ENCODE data around the gene PMM1. TPM values are rescaled to one million over a fixed set of nuclear protein-coding genes. Genes with fewer than 3 reads are reported as not detected.
"Not testable (repeated sequence)": the region's sequence is repeated elsewhere in the genome, so short reads cannot be mapped to it uniquely, and the experiment has no call there.

The PMM1 gene
- total and polyA plus RNA-seq, 8 donors, result 36.5 to 56.7 (median 50.5) TPM

- no peaks in the 10 kb centered on the region for H3K4me1 ChIP-seq
- peaks cover 0 to 52% of the 10 kb centered on the region in 2 donors for H3K36me3 ChIP-seq
- H3K4me3 ChIP-seq, result no peak overlapping the region
- H3K9me3 ChIP-seq, result no peaks in the 10 kb centered on the region
- H3K27me3 ChIP-seq, result no peaks in the 10 kb centered on the region
- no peak for TF ChIP-seq CTCF (IDR thresholded peaks at IDR 0.05)
- DNase-seq (peak in 1 of 4 donors; percentile 83), ATAC-seq (peak; percentile 21)
- intact Hi-C loops (cut with DNase I), result no loop called here
- H3K27ac ChIP-seq, result no peak overlapping the region
Measured at GRCh38 chr22:41574847-41575381, 14.7 kb downstream of the PMM1 start.

GRCh38 chr22:41573677-41574076, 16.0 kb downstream of the PMM1 start:
- intact Hi-C loops (cut with DNase I), result no loop called here
- DNase-seq (no peak), ATAC-seq (no peak)
- no peaks in the 10 kb centered on the region for H3K4me1 ChIP-seq
- H3K27ac ChIP-seq, result no peak overlapping the region
- no peaks in the 10 kb centered on the region for H3K9me3 ChIP-seq
- no peaks in the 10 kb centered on the region for H3K27me3 ChIP-seq
- no peak for TF ChIP-seq CTCF (IDR thresholded peaks at IDR 0.05)
- H3K4me3 ChIP-seq, result no peak overlapping the region
- H3K36me3 ChIP-seq, result peaks cover 0 to 39% of the 10 kb centered on the region in 2 donors

- H3K9me3 ChIP-seq; H3K27ac ChIP-seq; H3K4me3 ChIP-seq; H3K27me3 ChIP-seq; H3K4me1 ChIP-seq; DNase-seq; ATAC-seq; intact Hi-C loops (cut with DNase I): not testable (repeated sequence)
- peaks cover 0 to 26% of the 10 kb centered on the region in 2 donors for H3K36me3 ChIP-seq
Measured at GRCh38 chr22:41572305-41572704, 17.3 kb downstream of the PMM1 start.

- Histone ChIP-seq H3K4me1 (no peaks in the 10 kb centered on the region), H3K27ac (no peak overlapping the region), H3K4me3 (no peak overlapping the region), H3K9me3 (no peaks in the 10 kb centered on the region), H3K27me3 (no peaks in the 10 kb centered on the region), H3K36me3 (peaks cover 0 to 21% of the 10 kb centered on the region in 2 donors)
- intact Hi-C loops (cut with DNase I), result no loop called here
- DNase-seq (no peak), ATAC-seq (no peak)
- no peak for TF ChIP-seq CTCF (IDR thresholded peaks at IDR 0.05)
Measured at GRCh38 chr22:41571786-41572185, 17.9 kb downstream of the PMM1 start.

GRCh38 chr22:41570221-41570620, 19.4 kb downstream of the PMM1 start:
- Histone ChIP-seq H3K36me3 (peaks cover 0 to 6% of the 10 kb centered on the region in 2 donors), H3K4me1 (no peaks in the 10 kb centered on the region), H3K9me3 (no peaks in the 10 kb centered on the region), H3K27ac (no peak overlapping the region), H3K27me3 (no peaks in the 10 kb centered on the region), H3K4me3 (no peak overlapping the region)
- TF ChIP-seq CTCF (IDR thresholded peaks at IDR 0.05), result no peak
- DNase-seq, result no peak
- intact Hi-C loops (cut with DNase I), result no loop called here
- no peak for ATAC-seq

GRCh38 chr22:41568811-41569210, 20.8 kb downstream of the PMM1 start:
- Histone ChIP-seq H3K36me3 (no peaks in the 10 kb centered on the region), H3K27ac (no peak overlapping the region), H3K27me3 (no peaks in the 10 kb centered on the region), H3K4me1 (no peaks in the 10 kb centered on the region), H3K4me3 (no peak overlapping the region), H3K9me3 (no peaks in the 10 kb centered on the region)
- intact Hi-C loops (cut with DNase I), result no loop called here
- DNase-seq (no peak), ATAC-seq (no peak)
- TF ChIP-seq CTCF (IDR thresholded peaks at IDR 0.05), result no peak
